ENCODE measurements around the gene ACBD3. TPM values are rescaled to one million over a fixed set of nuclear protein-coding genes. Genes with fewer than 3 reads are reported as not detected.

ACBD3 gene
- total RNA-seq, 2 experiments from 2014 or later = 26.5 to 28.3 TPM

- DNase-seq (no peak), ATAC-seq (ENCODE audit: poor library complexity) (no peak)
- ChIA-PET CTCF (no interaction called here), POLR2A (no interaction called here)
- Histone ChIP-seq H3K36me3 (ENCODE audit: insufficient read depth, low read length) (no peaks in the 10 kb centered on the region), H3K27ac (ENCODE audit: low read depth in 1 of 2, low read length in 2 of 2) (no peak overlapping the region), H3K27me3 (ENCODE audit: control insufficient read depth in 1 of 2, insufficient read depth in 2 of 2, low read length in 2 of 2) (no peaks in the 10 kb centered on the region), H3K4me3 (ENCODE audit: low read length) (no peak overlapping the region), H3K9me3 (ENCODE audit: control insufficient read depth in 1 of 2, insufficient read depth in 1 of 2, low read length in 2 of 2) (no peaks in the 10 kb centered on the region), H3K4me1 (ENCODE audit: insufficient read depth, low read length) (no peaks in the 10 kb centered on the region)
- intact Hi-C loops (cut with DNase I, micrococcal nuclease) = no loop called here
- Mint-ChIP-seq H3K27me3 (no peaks in the 10 kb centered on the region), H3K4me3 (no peak overlapping the region), H3K4me1 (ENCODE audit: low read depth) (no peaks in the 10 kb centered on the region), H3K27ac (no peak overlapping the region), H3K36me3 (ENCODE audit: low read depth) (no peaks in the 10 kb centered on the region), H3K9me3 (no peaks in the 10 kb centered on the region)
- TF ChIP-seq CTCF (IDR thresholded peaks at IDR 0.05) = no peak
These were observed 50.8 kb downstream of the ACBD3 start for GRCh38 chr1:226135709-226136108.

GRCh38 chr1:226135059-226135651 is 51.4 kb downstream of the ACBD3 start:
- Histone ChIP-seq H3K9me3 (ENCODE audit: control insufficient read depth in 1 of 2, insufficient read depth in 1 of 2, low read length in 2 of 2) (no peaks in the 10 kb centered on the region), H3K27ac (ENCODE audit: low read depth in 1 of 2, low read length in 2 of 2) (no peak overlapping the region), H3K36me3 (ENCODE audit: insufficient read depth, low read length) (no peaks in the 10 kb centered on the region), H3K27me3 (ENCODE audit: control insufficient read depth in 1 of 2, insufficient read depth in 2 of 2, low read length in 2 of 2) (no peaks in the 10 kb centered on the region), H3K4me1 (ENCODE audit: insufficient read depth, low read length) (no peaks in the 10 kb centered on the region), H3K4me3 (ENCODE audit: low read length) (no peak overlapping the region)
- no peak for ATAC-seq (ENCODE audit: poor library complexity)
- Mint-ChIP-seq H3K4me1 (ENCODE audit: low read depth) (no peaks in the 10 kb centered on the region), H3K36me3 (ENCODE audit: low read depth) (no peaks in the 10 kb centered on the region), H3K27ac (no peak overlapping the region), H3K9me3 (no peaks in the 10 kb centered on the region), H3K27me3 (no peaks in the 10 kb centered on the region), H3K4me3 (no peak overlapping the region)
- DNase-seq = no peak
- ChIA-PET POLR2A (no interaction called here), CTCF (no interaction called here)
- TF ChIP-seq CTCF (IDR thresholded peaks at IDR 0.05) = no peak
- intact Hi-C loops (cut with DNase I, micrococcal nuclease) = no loop called here

GRCh38 chr1:226134170-226135058 is 52.1 kb downstream of the ACBD3 start:
- CTCF ChIA-PET = no interaction called here
- no peaks in the 10 kb centered on the region for H3K4me1 ChIP-seq (ENCODE audit: insufficient read depth, low read length)
- no peaks in the 10 kb centered on the region for H3K9me3 ChIP-seq (ENCODE audit: control insufficient read depth in 1 of 2, insufficient read depth in 1 of 2, low read length in 2 of 2)
- intact Hi-C loops (cut with DNase I, micrococcal nuclease) = no loop called here
- TF ChIP-seq CTCF (IDR thresholded peaks at IDR 0.05) = no peak
- Mint-ChIP-seq H3K4me1 (ENCODE audit: low read depth) (no peaks in the 10 kb centered on the region), H3K27me3 (no peaks in the 10 kb centered on the region), H3K4me3 (no peak overlapping the region), H3K27ac (no peak overlapping the region), H3K36me3 (ENCODE audit: low read depth) (no peaks in the 10 kb centered on the region), H3K9me3 (no peaks in the 10 kb centered on the region)
- no peaks in the 10 kb centered on the region for H3K27me3 ChIP-seq (ENCODE audit: control insufficient read depth in 1 of 2, insufficient read depth in 2 of 2, low read length in 2 of 2)
- POLR2A ChIA-PET = interaction anchor here (1.4 kb wide), 1 partner anchor 274 kb away, joined by 4 read pairs; the partner anchor contains the start of gene PARP1
- H3K27ac ChIP-seq (ENCODE audit: low read depth in 1 of 2, low read length in 2 of 2) = no peak overlapping the region
- DNase-seq (no peak), ATAC-seq (ENCODE audit: poor library complexity) (no peak)
- no peaks in the 10 kb centered on the region for H3K36me3 ChIP-seq (ENCODE audit: insufficient read depth, low read length)
- no peak overlapping the region for H3K4me3 ChIP-seq (ENCODE audit: low read length)

Data from CD4-positive, alpha-beta T cell (primary cell).